Measurements from ENCODE around the gene SCN4B. TPM values are rescaled to one million over a fixed set of nuclear protein-coding genes. Genes with fewer than 3 reads are reported as not detected.

The SCN4B gene
- total RNA-seq, 1 experiment from 2014 or later: 1.6 TPM

- H3K27ac ChIP-seq (ENCODE audit: insufficient read length, low read depth, low read length): no peak overlapping the region
- no peaks in the 10 kb centered on the region for H3K9me3 ChIP-seq (ENCODE audit: control insufficient read depth, low read depth, low read length)
- H3K4ac ChIP-seq (ENCODE audit: low read depth, low read length): no peak overlapping the region
- H3K23me2 ChIP-seq (ENCODE audit: insufficient read length, low read depth, low read length, poor library complexity, severe bottlenecking): no peaks in the 10 kb centered on the region
- H3K79me2 ChIP-seq (ENCODE audit: insufficient read depth, low read length): no peaks in the 10 kb centered on the region
- no peak overlapping the region for H2AK5ac ChIP-seq (ENCODE audit: insufficient read length, low read length)
- H4K20me1 ChIP-seq (ENCODE audit: control insufficient read depth, insufficient read depth, insufficient read length): no peaks in the 10 kb centered on the region
- no peak overlapping the region for H2AFZ ChIP-seq (ENCODE audit: low read length)
- peaks cover 16 to 17% of the 10 kb centered on the region in 2 experiments for H3K4me1 Mint-ChIP-seq
- no peak for DNase-seq
- no peak overlapping the region for H3T11ph ChIP-seq (ENCODE audit: low read length)
- no peak overlapping the region for H3K56ac ChIP-seq (ENCODE audit: insufficient read length, low read depth, low read length)
- no peaks in the 10 kb centered on the region for H3K4me1 ChIP-seq (ENCODE audit: insufficient read depth, low read length)
- no peak overlapping the region for H3K18ac ChIP-seq (ENCODE audit: insufficient read length, low read depth, low read length)
- TF ChIP-seq, protein P1, sequence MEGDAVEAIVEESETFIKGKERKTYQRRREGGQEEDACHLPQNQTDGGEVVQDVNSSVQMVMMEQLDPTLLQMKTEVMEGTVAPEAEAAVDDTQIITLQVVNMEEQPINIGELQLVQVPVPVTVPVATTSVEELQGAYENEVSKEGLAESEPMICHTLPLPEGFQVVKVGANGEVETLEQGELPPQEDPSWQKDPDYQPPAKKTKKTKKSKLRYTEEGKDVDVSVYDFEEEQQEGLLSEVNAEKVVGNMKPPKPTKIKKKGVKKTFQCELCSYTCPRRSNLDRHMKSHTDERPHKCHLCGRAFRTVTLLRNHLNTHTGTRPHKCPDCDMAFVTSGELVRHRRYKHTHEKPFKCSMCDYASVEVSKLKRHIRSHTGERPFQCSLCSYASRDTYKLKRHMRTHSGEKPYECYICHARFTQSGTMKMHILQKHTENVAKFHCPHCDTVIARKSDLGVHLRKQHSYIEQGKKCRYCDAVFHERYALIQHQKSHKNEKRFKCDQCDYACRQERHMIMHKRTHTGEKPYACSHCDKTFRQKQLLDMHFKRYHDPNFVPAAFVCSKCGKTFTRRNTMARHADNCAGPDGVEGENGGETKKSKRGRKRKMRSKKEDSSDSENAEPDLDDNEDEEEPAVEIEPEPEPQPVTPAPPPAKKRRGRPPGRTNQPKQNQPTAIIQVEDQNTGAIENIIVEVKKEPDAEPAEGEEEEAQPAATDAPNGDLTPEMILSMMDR (conservative IDR thresholded peaks at IDR 0.05): no peak
- H2BK15ac ChIP-seq (ENCODE audit: low read depth, low read length): no peak overlapping the region
- H3K27me3 Mint-ChIP-seq (ENCODE audit: low read depth): peaks cover 9% of the 10 kb centered on the region
- H2BK120ac ChIP-seq (ENCODE audit: low read depth, low read length, poor library complexity, severe bottlenecking): no peak overlapping the region
- H3K23ac ChIP-seq (ENCODE audit: insufficient read length, low read depth, low read length): no peak overlapping the region
- no peaks in the 10 kb centered on the region for H3K27me3 ChIP-seq (ENCODE audit: insufficient read depth, low read length)
- no peak overlapping the region for H4K8ac ChIP-seq (replicated peaks; ENCODE audit: insufficient read length, low read depth, low read length)
- no peak overlapping the region for H3K27ac Mint-ChIP-seq
- H2BK12ac ChIP-seq (ENCODE audit: insufficient read length, low read depth, low read length): no peak overlapping the region
- no peak overlapping the region for H3K4me2 ChIP-seq (ENCODE audit: insufficient read depth, insufficient read length, low read length)
- H3K36me3 Mint-ChIP-seq (ENCODE audit: insufficient read depth in 1 of 3, low read depth in 3 of 3): no peaks in the 10 kb centered on the region
- peaks cover 0 to 2% of the 10 kb centered on the region in 2 experiments; a peak in 2 of 5 replicates for H3K9me3 Mint-ChIP-seq
- no peak overlapping the region for H3K14ac ChIP-seq (ENCODE audit: insufficient read depth, low read length)
- no CpG with 5 or more reads among the region's 1 CpG for WGBS (ENCODE audit: extremely low coverage, insufficient read length, low lambda C conversion rate)
- H3K9ac ChIP-seq (ENCODE audit: extremely low read depth, insufficient read length, low read length): no peak overlapping the region
- H4K5ac ChIP-seq (ENCODE audit: insufficient read length, low read depth, low read length): no peak overlapping the region
- H3K79me1 ChIP-seq (ENCODE audit: insufficient read depth, low read depth, low read length, poor library complexity, severe bottlenecking): no peaks in the 10 kb centered on the region
- H4K91ac ChIP-seq (ENCODE audit: insufficient read length, low read depth, low read length): no peak overlapping the region
- H2BK5ac ChIP-seq (ENCODE audit: insufficient read length, low read length): no peak overlapping the region
- H2BK20ac ChIP-seq (ENCODE audit: low read depth, low read length, poor library complexity, severe bottlenecking): no peak overlapping the region
- H3K4me3 Mint-ChIP-seq: no peak overlapping the region
These were observed 31.8 kb downstream of the SCN4B start for GRCh38 chr11:118120793-118121192.
